Measurements from ENCODE around the gene TNFRSF4. TPM values are rescaled to one million over a fixed set of nuclear protein-coding genes. Genes with fewer than 3 reads are reported as not detected.

TNFRSF4 gene
- total and polyA plus RNA-seq, 8 donors = 2.0 to 4.5 (median 3.1) TPM

GRCh38 chr1:1183833-1184775 lies 29.8 kb downstream of the TNFRSF4 start:
- no peak for ATAC-seq
- Histone ChIP-seq H3K9me3 (no peaks in the 10 kb centered on the region), H3K27ac (no peak overlapping the region), H3K27me3 (peaks cover 0 to 24% of the 10 kb centered on the region in 2 donors), H3K4me3 (no peak overlapping the region), H3K4me1 (no peaks in the 10 kb centered on the region), H3K36me3 (no peaks in the 10 kb centered on the region)
- no peak for TF ChIP-seq CTCF (IDR thresholded peaks at IDR 0.05)
- intact Hi-C loops (cut with DNase I) = no loop called here
- DNase-seq = peak in 1 of 4 donors; percentile 50

- Histone ChIP-seq H3K4me3 (no peak overlapping the region), H3K27ac (no peak overlapping the region), H3K27me3 (peaks cover 0 to 32% of the 10 kb centered on the region in 2 donors), H3K9me3 (no peaks in the 10 kb centered on the region), H3K4me1 (no peaks in the 10 kb centered on the region), H3K36me3 (no peaks in the 10 kb centered on the region)
- DNase-seq (peak in 1 of 4 donors; percentile 58), ATAC-seq (no peak)
- intact Hi-C loops (cut with DNase I) = no loop called here
- no peak for TF ChIP-seq CTCF (IDR thresholded peaks at IDR 0.05)
These were observed 30.7 kb downstream of the TNFRSF4 start for GRCh38 chr1:1183221-1183747.

- no peaks in the 10 kb centered on the region for H3K36me3 ChIP-seq
- TF ChIP-seq CTCF (IDR thresholded peaks at IDR 0.05) = no peak
- peaks cover 0 to 38% of the 10 kb centered on the region in 2 donors for H3K27me3 ChIP-seq
- H3K4me3 ChIP-seq = no peak overlapping the region
- no peaks in the 10 kb centered on the region for H3K9me3 ChIP-seq
- intact Hi-C loops (cut with DNase I) = no loop called here
- no peak for ATAC-seq
- no peak overlapping the region for H3K27ac ChIP-seq
- no peaks in the 10 kb centered on the region for H3K4me1 ChIP-seq
- peak in 1 of 4 donors; percentile 68 for DNase-seq
These were observed 31.3 kb downstream of the TNFRSF4 start for GRCh38 chr1:1182491-1183220.

- H3K27me3 ChIP-seq = peaks cover 0 to 45% of the 10 kb centered on the region in 2 donors
- H3K4me1 ChIP-seq = no peaks in the 10 kb centered on the region
- DNase-seq (peak in 1 of 4 donors; percentile 74), ATAC-seq (no peak)
- H3K4me3 ChIP-seq = no peak overlapping the region
- no peaks in the 10 kb centered on the region for H3K36me3 ChIP-seq
- H3K27ac ChIP-seq = no peak overlapping the region
- H3K9me3 ChIP-seq = no peaks in the 10 kb centered on the region
- TF ChIP-seq CTCF (IDR thresholded peaks at IDR 0.05) = no peak
- intact Hi-C loops (cut with DNase I) = no loop called here
These were observed 32.0 kb downstream of the TNFRSF4 start for GRCh38 chr1:1181938-1182410.

Measured in left lung (tissue), 10 donors.